Kidney (tissue), 14 donors: Measurements from ENCODE around the gene ARFGEF3. TPM values are rescaled to one million over a fixed set of nuclear protein-coding genes. Genes with fewer than 3 reads are reported as not detected.
"Not testable (repeated sequence)": the region's sequence is repeated elsewhere in the genome, so short reads cannot be mapped to it uniquely, and the experiment has no call there.

ENCODE experiments used
- DNase-seq, 5 donors: peaks; one replicate each; pipeline ENCODE4 v3.0.0-alpha.2; 2013 to 2020
- FAIRE-seq: peaks from 2 replicates; lab custom pipeline; 2012; peaks lifted over from hg19 to GRCh38; lab: Jason Lieb, UNC
- H3K27ac ChIP-seq, 2 donors: one replicate each; pipeline ENCODE4 v1.7.0; 2013; ENCODE audit warnings: low read depth in 2 of 2, low read length in 2 of 2, inconsistent platforms in 1 of 2
- H3K27me3 ChIP-seq: one replicate; pipeline ENCODE4 v1.7.1; 2013; ENCODE audit warnings: low read length, inconsistent platforms; ENCODE audit not compliant: control insufficient read depth, insufficient read depth
- H3K36me3 ChIP-seq, 3 donors: one replicate each; pipeline versions ENCODE4 v1.7.0 to v1.7.1; 2013; ENCODE audit warnings: low read length in 3 of 3, control low read depth in 1 of 3, inconsistent platforms in 1 of 3; ENCODE audit not compliant: insufficient read depth in 3 of 3, control insufficient read depth in 2 of 3
- H3K4me1 ChIP-seq, 3 donors: one replicate each; pipeline versions ENCODE4 v1.7.0 to v1.7.1; 2013; ENCODE audit warnings: low read length in 3 of 3, inconsistent platforms in 1 of 3, low read depth in 1 of 3; ENCODE audit not compliant: control insufficient read depth in 2 of 3, insufficient read depth in 2 of 3
- H3K4me3 ChIP-seq, 3 donors: one replicate each; pipeline versions ENCODE4 v1.7.0 to v1.8.1; 2013; ENCODE audit warnings: low read length in 3 of 3, control low read depth in 1 of 3, inconsistent platforms in 1 of 3
- H3K9ac ChIP-seq, 3 donors: one replicate each; pipeline versions ENCODE4 v1.7.0 to v1.7.1; 2013; ENCODE audit warnings: low read length in 3 of 3, control low read depth in 1 of 3, inconsistent platforms in 1 of 3
- H3K9me3 ChIP-seq, 3 donors: one replicate each; pipeline versions ENCODE4 v1.7.0 to v1.7.1; 2013; ENCODE audit warnings: low read length in 3 of 3, control low read depth in 1 of 3, inconsistent platforms in 1 of 3; ENCODE audit not compliant: control insufficient read depth in 2 of 3, insufficient read depth in 1 of 3
- intact Hi-C: fragments of 100-400 bp; cut with DNase I; formaldehyde crosslinking; loops from one replicate; pipeline ENCODE4 v1.11.1; 2022
- polyA plus RNA-seq: library from polyadenylated mRNA; stranded (reverse); fragments of 350-450 nt; fragmentation: Illumina TruSeq; extraction: RNeasy Lipid Tissue Mini Kit (QIAGEN cat#74804); gene quantifications from one replicate; pipeline ENCODE4 v1.2.3, GENCODE V29; 2014; ENCODE audit warnings: low read depth, low replicate concordance; ENCODE audit not compliant: insufficient read depth
- total RNA-seq: library from RNA; stranded (reverse); fragmentation: NEBNext Ultra II Directional; extraction: Animal tissue kit (Norgen Biotek cat#: 25700); gene quantifications from one replicate; pipeline ENCODE4 v1.2.1, GENCODE V29; 2021
- TF ChIP-seq, protein P1 (sequence below): IDR thresholded peaks from 3 replicates; pipeline ENCODE4 v1.5.1; 2012; ENCODE audit warnings: mild to moderate bottlenecking, moderate library complexity, borderline replicate concordance; ENCODE audit not compliant: insufficient read depth; ENCODE audit errors: extremely low read depth
- donor health status: control.
- donor health status: control.
- donor health status: control.
- donor health status: control.
- donor health status: control.
- donor health status: DM: yes; HTN: yes; CAD: no.
- donor health status: Normal renal cell carcinoma (clear cell type).

ARFGEF3 gene
- total and polyA plus RNA-seq, 2 donors from 2014 or later = 1.2 to 7.8 TPM

- Histone ChIP-seq H3K27ac (no peak overlapping the region), H3K4me3 (no peak overlapping the region), H3K9ac (no peak overlapping the region), H3K36me3 (no peaks in the 10 kb centered on the region), H3K4me1 (no peaks in the 10 kb centered on the region), H3K9me3 (no peaks in the 10 kb centered on the region), H3K27me3 (no peaks in the 10 kb centered on the region)
- no peak for FAIRE-seq
- intact Hi-C loops = no loop called here
- TF ChIP-seq, protein P1, sequence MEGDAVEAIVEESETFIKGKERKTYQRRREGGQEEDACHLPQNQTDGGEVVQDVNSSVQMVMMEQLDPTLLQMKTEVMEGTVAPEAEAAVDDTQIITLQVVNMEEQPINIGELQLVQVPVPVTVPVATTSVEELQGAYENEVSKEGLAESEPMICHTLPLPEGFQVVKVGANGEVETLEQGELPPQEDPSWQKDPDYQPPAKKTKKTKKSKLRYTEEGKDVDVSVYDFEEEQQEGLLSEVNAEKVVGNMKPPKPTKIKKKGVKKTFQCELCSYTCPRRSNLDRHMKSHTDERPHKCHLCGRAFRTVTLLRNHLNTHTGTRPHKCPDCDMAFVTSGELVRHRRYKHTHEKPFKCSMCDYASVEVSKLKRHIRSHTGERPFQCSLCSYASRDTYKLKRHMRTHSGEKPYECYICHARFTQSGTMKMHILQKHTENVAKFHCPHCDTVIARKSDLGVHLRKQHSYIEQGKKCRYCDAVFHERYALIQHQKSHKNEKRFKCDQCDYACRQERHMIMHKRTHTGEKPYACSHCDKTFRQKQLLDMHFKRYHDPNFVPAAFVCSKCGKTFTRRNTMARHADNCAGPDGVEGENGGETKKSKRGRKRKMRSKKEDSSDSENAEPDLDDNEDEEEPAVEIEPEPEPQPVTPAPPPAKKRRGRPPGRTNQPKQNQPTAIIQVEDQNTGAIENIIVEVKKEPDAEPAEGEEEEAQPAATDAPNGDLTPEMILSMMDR = no peak
- DNase-seq = no peak
Observed at GRCh38 chr6:138347864-138348263, 186.1 kb downstream of the ARFGEF3 start.

DNA sequence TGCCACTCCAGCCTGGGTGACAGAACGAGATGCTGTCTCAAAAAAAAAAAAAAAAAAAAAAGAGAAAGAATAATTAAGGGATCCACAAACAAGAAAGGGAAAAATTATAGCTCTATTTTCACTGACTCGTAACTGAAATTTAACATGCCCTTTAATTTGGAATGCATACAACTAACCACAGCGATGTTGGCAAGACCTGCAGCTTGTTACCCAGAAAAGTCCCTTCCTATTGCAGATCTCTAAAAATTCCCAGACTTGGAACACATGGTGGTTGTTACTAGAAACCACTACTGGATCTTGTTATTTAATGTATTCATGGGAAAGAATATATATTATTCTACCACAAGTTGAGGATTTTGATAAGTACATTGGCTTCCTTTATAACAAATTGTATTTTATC lies 188.2 kb downstream of the ARFGEF3 start:
- H3K9me3 ChIP-seq = no peaks in the 10 kb centered on the region
- intact Hi-C loops = no loop called here

DNA sequence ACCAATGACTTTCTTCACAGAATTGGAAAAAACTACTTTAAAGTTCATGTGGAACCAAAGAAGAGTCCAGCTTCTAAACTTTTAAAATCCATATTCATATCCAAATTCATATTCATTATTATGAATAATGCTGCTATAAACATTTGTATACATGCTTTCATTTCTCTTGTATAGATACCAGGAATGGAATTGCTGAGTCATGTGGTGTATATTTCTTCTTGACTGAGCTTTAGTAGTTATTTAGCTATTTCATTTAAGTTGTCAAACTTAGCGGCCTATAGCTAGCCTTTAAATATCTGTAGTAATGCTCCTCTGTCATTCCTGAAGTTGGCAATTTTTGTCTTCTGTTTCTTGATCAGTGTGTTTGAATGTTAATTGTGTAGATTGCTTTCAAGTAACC lies 196.2 kb downstream of the ARFGEF3 start:
- Histone ChIP-seq H3K4me3 (no peak overlapping the region), H3K9me3 (no peaks in the 10 kb centered on the region), H3K27me3 (no peaks in the 10 kb centered on the region), H3K27ac (no peak overlapping the region), H3K36me3 (no peaks in the 10 kb centered on the region), H3K4me1 (no peaks in the 10 kb centered on the region), H3K9ac (no peak overlapping the region)
- TF ChIP-seq, protein P1 = no peak
- DNase-seq (no peak), FAIRE-seq (no peak)
- intact Hi-C loops = no loop called here

More for the DNA sequence above, 188.2 kb downstream of the ARFGEF3 start:
- Histone ChIP-seq H3K27ac (no peak overlapping the region), H3K4me1 (no peaks in the 10 kb centered on the region), H3K9ac (no peak overlapping the region), H3K4me3 (no peak overlapping the region), H3K27me3 (no peaks in the 10 kb centered on the region), H3K36me3 (no peaks in the 10 kb centered on the region)
- FAIRE-seq = no peak
- TF ChIP-seq, protein P1 = no peak
- no peak for DNase-seq

GRCh38 chr6:138368684-138369083 lies 206.9 kb downstream of the ARFGEF3 start:
- H3K4me1 ChIP-seq, H3K9ac ChIP-seq, H3K9me3 ChIP-seq, intact Hi-C loops, FAIRE-seq, DNase-seq, H3K27ac ChIP-seq, H3K36me3 ChIP-seq, H3K4me3 ChIP-seq, H3K27me3 ChIP-seq: not testable (repeated sequence)
